GM19438 (cell line): ENCODE measurements around the gene LRRC74A.
"Not testable (repeated sequence)": the region's sequence is repeated elsewhere in the genome, so short reads cannot be mapped to it uniquely, and the experiment has no call there.

ENCODE experiments used
- ATAC-seq: cut with Tn5 transposase; IDR thresholded peaks from one replicate; pipeline ENCODE4 v1.9.1; 2021; ENCODE audit warnings: low read depth; ENCODE audit not compliant: unreplicated experiment

Gene LRRC74A

DNA sequence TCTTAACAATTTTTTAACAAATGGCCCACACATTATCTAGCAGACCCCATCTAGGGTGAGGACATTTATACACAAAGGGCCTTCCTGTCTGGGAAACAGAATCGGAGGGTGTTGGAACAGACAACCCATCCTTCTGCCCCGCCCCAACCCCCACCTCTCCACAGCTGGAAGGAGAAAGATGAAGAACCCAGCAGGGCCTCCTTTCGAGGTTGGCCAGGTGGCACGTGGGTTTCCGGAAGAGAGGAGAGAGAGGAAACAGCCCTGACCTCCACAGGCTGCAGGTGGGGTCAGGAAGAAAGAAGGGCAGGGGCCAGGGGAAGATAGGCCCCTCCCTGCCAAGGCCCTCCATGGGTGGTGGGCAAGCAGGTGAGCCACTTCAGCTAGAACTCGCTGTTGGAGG lies 57.2 kb downstream of the LRRC74A start:
- no peak for ATAC-seq

DNA sequence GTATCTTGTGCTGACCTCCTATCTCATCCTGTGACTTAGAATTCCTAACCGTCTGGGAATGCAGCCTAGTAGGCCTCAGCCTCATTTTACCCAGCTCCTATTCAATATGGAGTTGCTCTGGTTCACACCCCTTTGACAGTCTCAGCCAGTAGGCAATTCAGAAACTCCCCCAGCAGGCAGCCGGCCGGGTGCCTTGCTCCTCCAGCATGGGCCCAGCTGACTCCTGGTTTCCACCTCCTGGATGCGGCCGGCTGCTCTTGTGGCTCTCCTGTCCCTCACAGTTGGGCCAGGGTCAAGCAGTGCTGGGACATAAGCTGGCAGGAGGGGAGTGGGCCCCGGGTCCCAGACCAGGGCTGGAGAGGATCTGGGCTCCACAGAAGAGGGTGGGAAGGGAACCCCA lies 58.2 kb downstream of the LRRC74A start:
- ATAC-seq: no peak

DNA sequence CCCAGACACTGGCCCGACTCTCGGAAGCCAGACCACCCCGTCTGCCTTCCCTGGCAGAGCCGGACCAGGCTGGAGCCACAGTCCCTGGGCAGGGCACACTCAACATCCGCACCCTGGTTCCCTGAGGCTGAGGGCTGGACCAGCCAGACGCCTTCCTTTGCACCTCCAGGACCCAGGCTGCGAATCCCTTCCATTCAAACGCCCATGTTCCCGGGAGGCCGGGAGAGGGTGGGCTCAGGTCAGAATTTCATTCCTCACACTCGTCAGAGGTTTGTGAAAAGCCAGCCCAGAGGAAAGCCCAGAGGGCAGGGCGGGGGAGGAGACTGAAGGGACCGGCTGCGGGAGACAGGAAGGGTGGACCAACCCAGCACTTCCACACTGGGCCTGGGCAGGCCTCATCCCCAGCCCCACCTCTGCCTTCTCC lies 58.7 kb downstream of the LRRC74A start:
- ATAC-seq: no peak

DNA sequence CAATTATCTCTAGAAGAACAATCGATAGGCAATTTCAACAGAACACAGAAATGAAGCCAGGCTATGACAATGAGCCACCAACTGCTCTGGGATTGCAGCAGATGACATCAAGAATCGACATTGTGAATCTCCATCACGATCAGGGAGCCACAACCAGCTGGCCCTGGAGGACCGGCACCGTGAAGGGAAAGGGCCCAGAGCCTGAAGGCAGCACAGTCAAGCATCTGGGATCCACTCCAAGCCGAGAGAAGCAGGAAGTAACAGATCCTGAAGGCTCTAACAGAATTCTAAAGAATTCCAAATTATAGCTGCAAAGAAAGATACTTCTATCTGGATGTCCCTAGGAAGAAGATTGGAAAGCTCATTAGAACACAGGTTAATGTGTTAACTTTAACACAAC lies 61.0 kb downstream of the LRRC74A start:
- ATAC-seq: no peak

- ATAC-seq: no peak
These were observed 65.2 kb downstream of the LRRC74A start for GRCh38 chr14:76891391-76891790.

DNA sequence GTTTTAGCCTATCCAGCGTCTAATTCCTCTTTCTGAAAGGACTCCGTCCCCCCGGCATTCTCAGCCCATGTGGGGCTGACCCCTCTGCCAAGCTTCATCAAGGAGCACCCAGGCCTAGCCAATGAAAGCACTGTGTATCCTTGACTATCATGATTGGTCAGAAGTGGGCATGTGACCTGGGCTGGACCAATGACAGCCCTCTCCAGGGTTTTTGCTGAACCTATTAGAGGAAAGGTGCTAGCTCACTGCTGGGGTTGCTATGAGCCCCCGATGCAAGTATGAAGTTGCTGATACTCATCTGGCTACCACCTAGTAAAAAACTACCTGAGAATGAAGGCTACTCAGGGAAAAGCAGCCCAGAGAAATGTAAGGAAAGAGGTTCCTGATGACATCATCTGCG lies 68.1 kb downstream of the LRRC74A start:
- no peak for ATAC-seq

- not testable (repeated sequence) for ATAC-seq
These were observed 71.8 kb downstream of the LRRC74A start for GRCh38 chr14:76898006-76898405.

- ATAC-seq: no peak
These were observed 74.5 kb downstream of the LRRC74A start for GRCh38 chr14:76900682-76901081.

GRCh38 chr14:76901171-76902055 lies 75.2 kb downstream of the LRRC74A start:
- no peak for ATAC-seq

DNA sequence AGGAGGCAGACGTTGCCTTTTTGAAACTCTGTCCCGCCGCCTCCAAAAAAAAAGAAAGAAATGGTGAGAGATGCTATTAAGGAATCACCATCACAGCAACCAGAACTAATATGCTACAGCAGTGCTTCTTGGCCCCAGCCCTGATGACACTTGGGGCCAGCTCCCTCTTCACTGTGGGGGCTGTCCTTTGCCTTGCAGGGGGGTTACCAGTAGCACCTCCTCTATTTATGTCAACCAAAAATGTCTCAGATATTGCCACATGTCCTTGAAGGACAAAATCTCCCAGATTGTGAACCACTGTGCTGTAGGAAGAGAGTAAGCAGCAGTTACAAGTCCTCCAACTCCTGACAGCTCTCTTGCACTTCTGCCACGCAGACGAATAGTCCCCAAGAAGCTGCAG lies 76.4 kb downstream of the LRRC74A start:
- no peak for ATAC-seq

GRCh38 chr14:76904100-76904739 lies 78.0 kb downstream of the LRRC74A start:
- ATAC-seq: no peak

- ATAC-seq: no peak
These were observed 78.7 kb downstream of the LRRC74A start for GRCh38 chr14:76904740-76905569.

GRCh38 chr14:76908834-76909233 lies 82.6 kb downstream of the LRRC74A start:
- ATAC-seq: no peak

DNA sequence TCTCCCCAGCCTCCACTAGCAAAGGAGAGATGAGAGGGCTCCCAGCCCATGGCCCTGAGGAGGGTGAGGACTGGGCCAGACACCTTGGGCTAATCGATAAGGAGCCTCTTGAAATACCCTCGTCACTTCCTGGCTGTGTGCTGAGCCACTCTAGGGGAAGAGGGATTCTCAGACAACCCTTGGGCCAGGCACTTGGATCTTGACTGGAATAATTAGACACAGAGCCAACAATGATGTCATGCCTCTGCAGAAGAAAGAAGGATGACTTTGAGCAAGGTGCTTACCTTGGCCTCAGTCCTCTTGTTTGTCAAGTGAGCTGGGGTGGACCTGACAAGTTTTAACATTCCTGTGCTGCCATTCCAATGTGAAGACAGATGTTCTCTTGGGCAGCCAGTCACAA lies 83.1 kb downstream of the LRRC74A start:
- ATAC-seq: no peak

- ATAC-seq: no peak
These were observed 84.2 kb downstream of the LRRC74A start for GRCh38 chr14:76910371-76910890.

- ATAC-seq: no peak
These were observed 85.3 kb downstream of the LRRC74A start for GRCh38 chr14:76911473-76911872.

DNA sequence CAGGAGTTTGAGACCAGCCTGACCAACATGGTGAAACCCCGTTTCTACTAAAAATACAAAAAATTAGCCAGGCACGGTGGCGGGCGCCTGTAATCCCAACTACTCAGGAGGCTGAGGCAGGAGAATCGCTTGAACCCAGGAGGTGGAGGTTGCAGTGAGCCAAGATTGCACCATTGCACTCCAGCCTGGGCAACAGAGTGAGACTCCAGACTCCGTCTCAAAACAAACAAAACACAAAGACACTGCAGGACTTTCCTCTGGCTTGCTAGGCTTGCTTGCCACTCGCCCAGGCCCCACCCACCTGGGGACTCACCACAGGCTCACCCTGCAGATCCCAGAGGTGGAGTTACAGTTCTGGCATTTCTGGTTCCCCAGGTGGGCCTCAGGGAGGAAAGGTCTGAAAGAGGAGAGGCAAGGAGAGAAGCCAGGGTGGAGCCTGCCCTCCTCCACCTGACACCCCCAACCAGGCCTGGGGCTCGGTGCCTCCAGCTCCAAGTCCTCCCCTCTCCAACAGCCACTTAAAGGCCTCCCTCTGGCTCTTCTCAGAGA lies 88.4 kb downstream of the LRRC74A start:
- ATAC-seq: not testable (repeated sequence)

GRCh38 chr14:76916040-76916715 lies 90.0 kb downstream of the LRRC74A start:
- ATAC-seq: no peak

DNA sequence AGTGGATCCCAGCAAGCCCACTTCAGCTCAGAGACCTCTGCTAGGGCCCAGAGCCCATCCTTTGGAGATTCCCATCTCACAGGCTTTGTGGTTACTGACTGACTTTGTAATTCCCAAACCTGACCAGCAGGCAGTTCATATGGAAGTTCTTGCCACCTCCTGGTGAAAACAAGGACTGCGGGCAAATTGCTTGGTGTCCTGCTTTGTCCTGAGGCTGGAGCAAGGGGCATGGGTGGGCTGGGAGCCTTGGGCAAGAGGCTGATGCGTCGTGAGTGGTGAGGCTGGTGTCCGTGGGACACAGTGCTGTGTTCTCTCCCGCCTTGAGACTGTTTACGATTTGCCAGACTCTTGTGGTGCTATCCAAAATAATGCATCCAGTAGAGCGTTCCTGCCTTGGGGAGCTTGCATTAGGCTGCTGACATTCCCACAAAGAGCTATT lies 91.0 kb downstream of the LRRC74A start:
- ATAC-seq: no peak

- ATAC-seq: no peak
These were observed 91.6 kb downstream of the LRRC74A start for GRCh38 chr14:76917745-76918255.
